PC-3 (cell line): ENCODE measurements around the gene WDR82.

Source experiments
- CTCF ChIP-seq: fragments of 300-600 bp; sonication (generic); conservative IDR thresholded peaks from 2 replicates; pipeline ENCODE4 v1.5.1; 2017; ENCODE audit warnings: antibody characterized with exemption, low read depth, mild to moderate bottlenecking, low read length
- EZH2 ChIP-seq: fragments of 300-600 bp; sonication (generic); IDR thresholded peaks from one replicate; pipeline ENCODE4 v1.6.1; 2017; ENCODE audit warnings: antibody characterized with exemption, mild to moderate bottlenecking, low read length; ENCODE audit not compliant: unreplicated experiment
- EZH2phosphoT487 ChIP-seq: fragments of 300-600 bp; sonication (generic); IDR thresholded peaks from 2 replicates; pipeline ENCODE4 v1.6.1; 2018; ENCODE audit warnings: mild to moderate bottlenecking, antibody characterized with exemption, low read length, borderline replicate concordance

GRCh38 chr3:52288674-52289073 lies 10.2 kb upstream of the WDR82 start:
- no peak for TF ChIP-seq CTCF
- TF ChIP-seq EZH2phosphoT487, result no peak
- TF ChIP-seq EZH2, result no peak
